ENCODE results near the gene ARL15. TPM values are rescaled to one million over a fixed set of nuclear protein-coding genes. Genes with fewer than 3 reads are reported as not detected.

ARL15 gene
- total RNA-seq, 1 donor from 2014 or later = 28.9 TPM

- H3K9me3 Mint-ChIP-seq (ENCODE audit: low read depth) = no peaks in the 10 kb centered on the region
- no peak overlapping the region for H3K4me3 Mint-ChIP-seq (ENCODE audit: low read depth)
- no peak for DNase-seq (ENCODE audit: low spot score, unreplicated experiment)
- peaks cover 16% of the 10 kb centered on the region for H3K4me1 Mint-ChIP-seq (ENCODE audit: low read depth)
- H3K27me3 Mint-ChIP-seq = no peaks in the 10 kb centered on the region
- no peaks in the 10 kb centered on the region for H3K36me3 Mint-ChIP-seq (ENCODE audit: insufficient read depth)
- H3K27ac Mint-ChIP-seq = peak overlapping the region; percentile 51
- TF ChIP-seq, protein P1, sequence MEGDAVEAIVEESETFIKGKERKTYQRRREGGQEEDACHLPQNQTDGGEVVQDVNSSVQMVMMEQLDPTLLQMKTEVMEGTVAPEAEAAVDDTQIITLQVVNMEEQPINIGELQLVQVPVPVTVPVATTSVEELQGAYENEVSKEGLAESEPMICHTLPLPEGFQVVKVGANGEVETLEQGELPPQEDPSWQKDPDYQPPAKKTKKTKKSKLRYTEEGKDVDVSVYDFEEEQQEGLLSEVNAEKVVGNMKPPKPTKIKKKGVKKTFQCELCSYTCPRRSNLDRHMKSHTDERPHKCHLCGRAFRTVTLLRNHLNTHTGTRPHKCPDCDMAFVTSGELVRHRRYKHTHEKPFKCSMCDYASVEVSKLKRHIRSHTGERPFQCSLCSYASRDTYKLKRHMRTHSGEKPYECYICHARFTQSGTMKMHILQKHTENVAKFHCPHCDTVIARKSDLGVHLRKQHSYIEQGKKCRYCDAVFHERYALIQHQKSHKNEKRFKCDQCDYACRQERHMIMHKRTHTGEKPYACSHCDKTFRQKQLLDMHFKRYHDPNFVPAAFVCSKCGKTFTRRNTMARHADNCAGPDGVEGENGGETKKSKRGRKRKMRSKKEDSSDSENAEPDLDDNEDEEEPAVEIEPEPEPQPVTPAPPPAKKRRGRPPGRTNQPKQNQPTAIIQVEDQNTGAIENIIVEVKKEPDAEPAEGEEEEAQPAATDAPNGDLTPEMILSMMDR (IDR thresholded peaks at IDR 0.05; ENCODE audit: unreplicated experiment) = no peak
Observed at GRCh38 chr5:54178991-54179390, 131.4 kb downstream of the ARL15 start.

- H3K27ac Mint-ChIP-seq = no peak overlapping the region
Observed at GRCh38 chr5:54178207-54178606, 132.2 kb downstream of the ARL15 start.

DNA sequence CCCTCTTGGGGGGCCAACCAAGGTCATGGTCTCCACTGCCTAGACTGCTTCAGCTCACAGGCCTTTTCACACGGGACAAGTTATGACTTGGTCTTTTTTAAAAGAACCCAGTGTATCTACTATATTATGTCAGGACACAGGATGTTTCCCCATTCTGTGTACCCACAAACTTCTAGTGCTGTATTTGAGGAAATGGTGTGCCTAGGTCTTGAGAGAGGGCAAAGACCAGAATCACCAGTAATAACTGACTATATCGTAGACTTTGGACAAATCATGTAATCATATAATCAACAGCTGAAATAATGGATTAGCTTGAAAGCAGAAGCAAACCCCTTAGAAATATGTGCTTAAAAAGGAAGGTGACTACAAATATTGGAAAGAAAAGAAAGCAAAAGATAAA lies 133.3 kb downstream of the ARL15 start:
- Mint-ChIP-seq H3K36me3 (ENCODE audit: insufficient read depth) (no peaks in the 10 kb centered on the region), H3K27me3 (no peaks in the 10 kb centered on the region), H3K27ac (no peak overlapping the region), H3K4me3 (ENCODE audit: low read depth) (no peak overlapping the region), H3K4me1 (ENCODE audit: low read depth) (peaks cover 16% of the 10 kb centered on the region), H3K9me3 (ENCODE audit: low read depth) (no peaks in the 10 kb centered on the region)
- TF ChIP-seq, protein P1 (IDR thresholded peaks at IDR 0.05; ENCODE audit: unreplicated experiment) = no peak
- no peak for DNase-seq (ENCODE audit: low spot score, unreplicated experiment)

More at GRCh38 chr5:54178207-54178606, 132.2 kb downstream of the ARL15 start:
- Mint-ChIP-seq H3K36me3 (ENCODE audit: insufficient read depth) (no peaks in the 10 kb centered on the region), H3K4me1 (ENCODE audit: low read depth) (peaks cover 16% of the 10 kb centered on the region), H3K4me3 (ENCODE audit: low read depth) (no peak overlapping the region), H3K27me3 (no peaks in the 10 kb centered on the region), H3K9me3 (ENCODE audit: low read depth) (no peaks in the 10 kb centered on the region)
- no peak for DNase-seq (ENCODE audit: low spot score, unreplicated experiment)
- TF ChIP-seq, protein P1 (IDR thresholded peaks at IDR 0.05; ENCODE audit: unreplicated experiment) = no peak

GRCh38 chr5:54176066-54176830 lies 134.1 kb downstream of the ARL15 start:
- TF ChIP-seq, protein P1 (IDR thresholded peaks at IDR 0.05; ENCODE audit: unreplicated experiment) = no peak
- H3K9me3 Mint-ChIP-seq (ENCODE audit: low read depth) = no peaks in the 10 kb centered on the region
- no peak overlapping the region for H3K4me3 Mint-ChIP-seq (ENCODE audit: low read depth)
- no peaks in the 10 kb centered on the region for H3K36me3 Mint-ChIP-seq (ENCODE audit: insufficient read depth)
- no peaks in the 10 kb centered on the region for H3K27me3 Mint-ChIP-seq
- no peak for DNase-seq (ENCODE audit: low spot score, unreplicated experiment)
- peaks cover 16% of the 10 kb centered on the region for H3K4me1 Mint-ChIP-seq (ENCODE audit: low read depth)
- no peak overlapping the region for H3K27ac Mint-ChIP-seq

GRCh38 chr5:54173251-54173650 lies 137.1 kb downstream of the ARL15 start:
- no peaks in the 10 kb centered on the region for H3K9me3 Mint-ChIP-seq (ENCODE audit: low read depth)
- H3K27me3 Mint-ChIP-seq = no peaks in the 10 kb centered on the region
- no peaks in the 10 kb centered on the region for H3K36me3 Mint-ChIP-seq (ENCODE audit: insufficient read depth)
- TF ChIP-seq, protein P1 (IDR thresholded peaks at IDR 0.05; ENCODE audit: unreplicated experiment) = no peak
- no peak overlapping the region for H3K4me3 Mint-ChIP-seq (ENCODE audit: low read depth)
- no peak overlapping the region for H3K27ac Mint-ChIP-seq
- no peak for DNase-seq (ENCODE audit: low spot score, unreplicated experiment)
- H3K4me1 Mint-ChIP-seq (ENCODE audit: low read depth) = peaks cover 9% of the 10 kb centered on the region
